ENCODE measurements around the gene APPBP2. TPM values are rescaled to one million over a fixed set of nuclear protein-coding genes. Genes with fewer than 3 reads are reported as not detected.
A peak's percentile ranks its signal among the peaks of the same experiment; 100 is the strongest.
"Not testable (repeated sequence)": the region's sequence is repeated elsewhere in the genome, so short reads cannot be mapped to it uniquely, and the experiment has no call there.

The APPBP2 gene, protein sequence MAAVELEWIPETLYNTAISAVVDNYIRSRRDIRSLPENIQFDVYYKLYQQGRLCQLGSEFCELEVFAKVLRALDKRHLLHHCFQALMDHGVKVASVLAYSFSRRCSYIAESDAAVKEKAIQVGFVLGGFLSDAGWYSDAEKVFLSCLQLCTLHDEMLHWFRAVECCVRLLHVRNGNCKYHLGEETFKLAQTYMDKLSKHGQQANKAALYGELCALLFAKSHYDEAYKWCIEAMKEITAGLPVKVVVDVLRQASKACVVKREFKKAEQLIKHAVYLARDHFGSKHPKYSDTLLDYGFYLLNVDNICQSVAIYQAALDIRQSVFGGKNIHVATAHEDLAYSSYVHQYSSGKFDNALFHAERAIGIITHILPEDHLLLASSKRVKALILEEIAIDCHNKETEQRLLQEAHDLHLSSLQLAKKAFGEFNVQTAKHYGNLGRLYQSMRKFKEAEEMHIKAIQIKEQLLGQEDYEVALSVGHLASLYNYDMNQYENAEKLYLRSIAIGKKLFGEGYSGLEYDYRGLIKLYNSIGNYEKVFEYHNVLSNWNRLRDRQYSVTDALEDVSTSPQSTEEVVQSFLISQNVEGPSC
- polyA plus RNA-seq (ENCODE audit: insufficient read length), result 60.3 TPM
- long read RNA-seq, donor 1, full-length matches to known transcripts, result 9 of 9 reads
- long read RNA-seq, donor 1, partial matches to known transcripts, result 0 of 9 reads
- long read RNA-seq, donor 1, other reads (novel, unspliced or antisense), result 0 of 9 reads
- long read RNA-seq, donor 2, full-length matches to known transcripts, result 9 of 9 reads
- long read RNA-seq, donor 2, partial matches to known transcripts, result 0 of 9 reads
- long read RNA-seq, donor 2, other reads (novel, unspliced or antisense), result 0 of 9 reads
- long read RNA-seq, donor 3, full-length matches to known transcripts, result 6 of 6 reads
- long read RNA-seq, donor 3, partial matches to known transcripts, result 0 of 6 reads
- long read RNA-seq, donor 3, other reads (novel, unspliced or antisense), result 0 of 6 reads
- long read RNA-seq, donor 4, result 0 reads
- long read RNA-seq, donor 5, full-length matches to known transcripts, result 8 of 8 reads
- long read RNA-seq, donor 5, partial matches to known transcripts, result 0 of 8 reads
- long read RNA-seq, donor 5, other reads (novel, unspliced or antisense), result 0 of 8 reads
- long read RNA-seq, donor 6, full-length matches to known transcripts, result 6 of 6 reads
- long read RNA-seq, donor 6, partial matches to known transcripts, result 0 of 6 reads
- long read RNA-seq, donor 6, other reads (novel, unspliced or antisense), result 0 of 6 reads
- long read RNA-seq, donor 7, full-length matches to known transcripts, result 9 of 9 reads
- long read RNA-seq, donor 7, partial matches to known transcripts, result 0 of 9 reads
- long read RNA-seq, donor 7, other reads (novel, unspliced or antisense), result 0 of 9 reads
- long read RNA-seq, donor 8, full-length matches to known transcripts, result 5 of 5 reads
- long read RNA-seq, donor 8, partial matches to known transcripts, result 0 of 5 reads
- long read RNA-seq, donor 8, other reads (novel, unspliced or antisense), result 0 of 5 reads

DNA sequence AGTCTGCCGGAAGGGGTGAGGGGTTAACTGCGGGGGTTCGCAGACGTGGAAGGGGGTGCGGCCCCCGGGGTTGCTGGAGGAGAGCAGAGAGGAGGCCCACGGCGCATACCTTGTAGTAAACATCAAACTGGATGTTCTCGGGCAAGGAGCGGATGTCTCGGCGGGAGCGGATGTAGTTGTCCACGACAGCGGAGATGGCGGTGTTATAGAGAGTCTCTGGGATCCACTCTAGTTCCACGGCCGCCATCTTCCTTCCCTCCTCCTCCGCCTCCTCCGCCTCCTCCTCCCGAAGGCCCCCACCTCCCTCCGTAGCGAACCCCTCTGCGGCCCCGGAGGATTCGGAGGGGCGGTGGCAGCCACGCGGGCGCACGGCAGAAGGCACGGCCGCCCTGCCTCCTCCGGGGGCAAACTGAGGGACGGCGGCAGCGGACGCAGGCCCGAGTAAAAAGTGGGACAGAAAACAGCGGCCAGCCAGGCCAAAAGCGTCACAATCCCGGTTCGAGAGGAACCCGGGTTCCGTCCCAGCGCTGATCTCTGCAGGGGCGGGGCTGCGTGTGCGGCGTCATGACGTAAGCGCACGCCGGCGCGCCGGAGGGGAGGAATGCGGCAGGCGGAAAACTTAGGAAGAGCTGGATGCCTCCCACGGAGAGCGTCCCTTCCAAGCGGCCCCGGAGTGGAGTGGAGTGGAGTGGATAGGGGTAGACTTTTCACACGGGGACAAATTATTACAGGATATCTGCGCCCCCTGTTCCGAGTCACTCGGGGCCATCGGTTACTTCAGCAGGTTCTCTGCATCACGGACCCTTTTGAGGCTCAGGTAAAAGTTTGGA, at the start of gene APPBP2:
APPBP2 (minus strand) TSS at position 558 of the 830 bp plus-strand sequence; CDS start at position 247, 311 bp downstream.
- DNase-seq, result peak; percentile 89

DNA sequence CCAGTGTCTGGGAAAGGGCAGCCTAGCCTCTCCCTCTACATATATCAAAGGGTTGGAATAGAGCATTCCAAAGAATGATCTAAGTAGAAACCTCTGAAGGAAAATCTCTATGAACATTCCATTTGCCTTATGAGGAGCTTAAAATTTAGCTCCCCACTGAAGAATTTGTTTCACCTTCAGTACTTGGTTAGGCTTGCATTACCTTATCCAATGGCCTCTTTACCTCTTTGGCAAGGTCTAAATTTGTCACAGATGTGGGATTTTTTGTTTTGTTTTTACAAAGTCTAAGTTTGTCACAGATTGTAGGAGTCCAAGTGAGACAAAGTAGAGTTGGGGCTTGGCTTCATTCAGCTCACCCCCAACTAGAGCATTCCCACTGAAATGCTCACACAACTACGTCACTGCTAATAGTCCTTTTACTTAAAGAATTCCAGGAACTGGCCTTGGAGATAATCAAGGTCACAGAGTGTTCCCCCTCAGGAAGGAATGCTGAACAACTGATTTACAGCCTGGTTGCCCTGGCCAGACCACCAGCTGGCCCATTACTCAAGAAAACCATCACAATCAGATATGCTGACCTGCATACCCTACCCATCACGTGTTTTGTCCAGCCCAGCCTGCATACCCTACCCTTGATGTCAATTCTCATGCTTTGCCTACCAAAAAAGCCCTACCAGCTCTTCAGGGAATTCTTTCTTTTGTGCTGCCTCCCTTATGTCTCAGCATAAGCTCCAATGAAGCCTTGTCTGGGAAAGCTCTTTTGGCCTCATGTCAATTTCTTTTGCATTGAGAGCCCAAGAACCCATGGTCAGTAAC, 47.4 kb upstream of the APPBP2 start:
- DNase-seq, result no peak

DNA sequence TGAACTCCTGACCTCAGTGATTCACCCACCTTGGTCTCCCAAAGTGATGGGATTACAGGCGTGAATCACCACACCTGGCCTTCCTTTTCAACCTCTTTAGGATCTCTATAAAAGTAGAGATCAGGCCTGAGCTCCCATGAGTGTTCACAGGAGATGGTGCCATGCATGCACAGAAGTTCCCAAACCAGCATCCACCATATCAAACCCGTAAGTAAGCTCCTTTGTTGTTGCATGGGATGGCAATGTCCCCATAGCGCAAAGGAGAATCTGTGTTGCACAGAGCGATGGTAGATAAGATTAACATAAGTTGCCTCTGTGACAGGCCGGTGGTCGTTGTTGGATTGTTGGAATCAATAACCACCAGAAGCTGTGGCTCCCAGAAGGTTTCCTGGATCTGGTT, 39.2 kb upstream of the APPBP2 start:
- no peak for DNase-seq

DNA sequence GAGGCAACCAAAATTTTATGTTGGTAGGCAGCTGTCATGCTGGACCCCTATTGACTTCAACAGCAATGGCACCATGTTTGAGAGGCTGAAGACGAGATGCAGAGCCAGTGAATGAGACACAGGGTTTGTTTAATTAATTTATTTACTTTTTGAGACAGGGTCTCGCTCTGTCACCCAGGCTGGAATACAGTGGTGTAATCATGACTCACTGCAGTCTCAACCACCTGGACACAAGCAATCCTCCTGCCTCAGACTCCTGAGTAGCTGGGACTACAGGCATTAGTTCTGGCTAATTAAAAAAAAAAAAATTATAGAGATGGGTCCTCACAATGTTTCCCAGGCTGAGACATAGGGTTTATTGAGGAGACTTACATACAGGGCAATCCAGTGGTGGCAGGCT, 37.7 kb upstream of the APPBP2 start:
- DNase-seq, result no peak

DNA sequence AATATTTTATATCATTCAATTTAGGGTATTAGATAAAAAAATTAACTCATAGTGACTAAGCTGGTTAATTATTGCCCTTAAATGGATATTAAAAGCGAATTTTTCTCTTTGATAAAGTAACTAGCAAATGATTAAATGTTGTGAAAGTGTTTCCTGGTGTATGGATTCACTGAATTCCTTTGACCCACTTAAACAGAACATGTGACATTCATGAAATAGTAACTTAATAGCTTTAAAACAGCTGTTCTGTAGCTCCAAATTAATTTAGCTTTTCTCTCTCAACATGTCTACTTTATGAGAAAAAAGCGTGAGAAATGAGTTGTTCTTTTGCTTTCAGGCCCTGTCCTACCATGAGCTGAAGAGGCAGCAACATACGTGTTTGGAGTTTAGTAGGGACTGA, 36.4 kb upstream of the APPBP2 start:
- no peak for DNase-seq

DNA sequence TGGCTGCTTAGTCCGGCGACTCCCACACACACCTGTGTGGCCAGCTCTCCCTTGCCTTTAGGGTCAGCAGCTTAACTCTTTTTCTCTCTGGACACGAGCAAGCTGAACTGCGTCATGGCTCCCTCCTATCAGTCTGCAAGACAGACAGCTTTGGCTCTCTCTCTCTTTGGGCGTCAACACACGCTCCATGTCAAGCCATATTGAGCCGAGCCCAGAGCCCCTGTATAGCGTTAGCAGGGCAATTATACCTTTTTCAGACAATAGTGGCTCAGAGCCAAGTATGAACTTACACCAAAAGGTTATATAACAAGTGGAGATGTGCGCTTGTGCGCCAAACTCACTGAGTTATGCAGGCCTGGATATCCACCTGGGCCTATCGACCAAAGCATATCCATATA, 34.8 kb upstream of the APPBP2 start:
- DNase-seq, result no peak

DNA sequence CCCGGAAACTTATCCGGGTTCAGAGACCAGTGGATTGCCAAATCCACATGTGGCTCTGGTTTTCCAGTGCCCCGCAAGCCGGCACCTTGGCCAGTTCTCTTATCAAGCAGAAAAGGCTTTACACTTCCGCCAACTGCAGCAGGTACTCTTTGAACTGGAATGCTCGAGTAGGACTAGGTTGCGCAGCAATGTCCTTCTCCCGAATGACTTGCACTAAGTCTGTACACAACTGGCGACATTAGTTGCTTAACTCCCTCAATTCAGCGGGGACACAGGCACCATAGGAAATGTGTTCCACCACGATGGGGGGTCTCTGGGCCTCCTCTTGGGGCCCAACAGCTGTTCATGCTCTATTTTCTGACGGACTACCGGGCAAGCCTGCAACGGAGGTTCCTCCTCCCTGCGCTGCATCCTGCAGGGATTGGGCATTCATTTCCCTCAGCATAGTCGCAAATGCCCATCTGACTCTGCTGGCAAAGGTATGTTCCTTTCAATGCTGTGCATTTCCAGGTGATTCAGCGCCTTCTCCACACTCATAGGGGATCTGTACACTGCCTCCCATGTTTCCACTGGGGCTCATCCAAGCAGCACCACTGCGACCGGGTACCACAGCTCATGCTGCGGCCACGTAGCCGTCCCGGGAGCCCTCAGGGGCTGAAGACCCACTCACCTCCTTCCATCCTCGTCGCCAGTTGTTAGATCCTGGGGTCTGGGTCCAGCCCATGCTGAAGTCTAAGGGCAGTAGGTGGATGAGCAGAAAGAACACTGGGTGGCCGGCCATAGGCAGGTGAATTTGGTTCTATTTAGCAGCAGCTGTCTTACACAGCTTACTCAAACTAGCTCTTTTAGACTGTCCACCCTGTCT, 34.2 kb upstream of the APPBP2 start:
- no peak for DNase-seq

DNA sequence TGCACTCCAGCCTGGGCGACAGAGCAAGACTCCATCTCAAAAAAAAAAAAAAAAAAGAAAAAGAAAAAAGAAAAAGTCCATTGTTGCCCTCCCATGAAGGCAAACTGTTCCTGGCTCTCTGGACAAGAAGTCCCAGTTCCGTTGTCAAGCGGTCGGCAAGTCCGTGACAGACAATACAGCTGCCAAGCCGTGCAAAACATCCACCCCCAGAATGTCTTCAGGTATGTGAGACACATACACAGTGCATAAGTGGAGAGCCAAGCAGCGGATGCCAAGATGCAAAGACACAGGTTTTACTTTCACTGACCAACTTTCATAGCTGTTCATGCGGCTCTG, 33.6 kb upstream of the APPBP2 start:
- no peak for DNase-seq

DNA sequence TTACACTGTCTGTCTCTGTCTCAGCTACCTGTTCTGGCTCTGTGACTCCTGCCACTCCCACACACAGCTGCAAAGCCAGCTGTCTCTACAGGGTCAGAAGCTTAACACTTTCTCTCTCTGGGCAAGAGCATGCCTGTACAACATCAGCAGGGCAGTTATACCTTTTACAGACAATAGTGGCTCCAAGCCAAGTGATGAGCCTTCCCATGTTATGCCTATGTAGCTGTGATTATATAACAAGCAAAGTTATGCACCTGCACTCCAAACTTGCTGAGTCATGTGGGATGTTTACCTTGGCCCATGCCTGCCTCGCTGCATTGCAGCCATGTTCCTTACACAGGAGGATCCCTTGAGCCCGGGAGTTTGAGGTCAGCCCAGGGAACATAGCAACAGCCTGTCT, 31.8 kb upstream of the APPBP2 start:
- no peak for DNase-seq

DNA sequence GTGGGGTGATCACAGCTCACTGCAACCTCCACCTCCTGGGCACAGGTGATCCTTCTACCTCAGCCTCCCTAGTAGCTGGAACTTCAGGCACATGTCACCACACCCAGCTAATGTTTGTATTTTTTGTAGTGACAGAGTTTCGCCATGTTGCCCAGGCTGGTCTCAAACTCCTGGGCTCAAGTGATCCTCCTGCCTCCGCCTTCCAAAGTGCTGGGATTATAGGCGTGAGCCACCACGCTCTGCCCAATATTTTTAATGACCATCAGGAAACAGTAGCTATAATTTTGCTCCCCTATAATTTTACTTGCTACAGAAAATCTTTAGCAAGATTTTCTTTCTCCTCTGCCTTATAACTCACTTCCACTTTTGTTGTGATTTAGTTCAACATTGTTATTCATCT, 29.7 kb upstream of the APPBP2 start:
- no peak for DNase-seq

DNA sequence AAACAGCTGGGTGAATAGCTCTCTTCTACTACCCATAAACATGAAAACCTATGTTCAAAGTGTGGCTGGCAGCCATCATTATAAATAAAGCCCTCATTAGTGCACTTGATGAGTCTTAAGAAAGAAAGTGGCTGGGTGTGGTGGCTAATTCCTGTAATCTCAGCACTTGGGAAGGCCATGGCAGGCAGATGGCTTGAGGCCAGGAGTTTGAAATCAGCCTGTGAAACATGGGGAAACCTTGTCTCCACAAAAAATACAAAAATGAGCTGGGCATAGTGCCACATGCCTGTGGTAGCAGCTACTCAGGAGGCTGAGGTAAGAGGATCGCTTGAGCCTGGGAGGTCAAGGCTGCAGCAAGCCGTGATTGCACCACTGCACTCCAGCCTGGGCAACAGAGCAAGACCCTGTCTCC, 28.3 kb upstream of the APPBP2 start:
- no peak for DNase-seq

DNA sequence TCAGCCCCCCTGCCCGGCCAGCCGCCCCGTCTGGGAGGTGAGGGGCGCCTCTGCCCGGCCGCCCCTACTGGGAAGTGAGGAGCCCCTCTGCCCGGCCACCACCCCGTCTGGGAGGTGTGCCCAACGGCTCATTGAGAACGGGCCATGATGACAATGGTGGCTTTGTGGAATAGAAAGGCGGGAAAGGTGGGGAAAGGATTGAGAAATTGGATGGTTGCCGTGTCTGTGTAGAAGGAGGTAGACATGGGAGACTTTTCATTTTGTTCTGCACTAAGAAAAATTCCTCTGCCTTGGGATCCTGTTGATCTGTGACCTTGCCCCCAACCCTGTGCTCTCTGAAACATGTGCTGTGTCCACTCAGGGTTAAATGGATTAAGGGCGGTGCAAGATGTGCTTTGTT, 26.2 kb upstream of the APPBP2 start:
- not testable (repeated sequence) for DNase-seq

DNA sequence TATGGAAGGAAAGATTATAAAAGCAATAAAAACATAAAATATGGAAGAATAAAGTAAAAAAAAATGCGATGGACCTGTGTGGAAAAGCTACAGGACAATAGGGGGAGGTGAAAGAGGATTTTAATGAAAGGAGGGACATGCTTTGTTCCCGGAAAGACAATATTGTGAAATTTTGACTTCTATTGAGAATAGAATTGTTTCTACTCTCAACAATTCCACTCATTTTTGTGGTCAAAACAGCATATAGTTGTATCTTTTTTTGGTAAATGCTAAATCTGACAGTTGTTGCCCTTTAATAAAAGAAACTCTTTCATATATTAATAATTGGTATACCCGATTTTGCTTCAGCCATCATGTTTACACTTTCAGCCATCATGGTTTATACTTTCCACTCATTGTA, 22.9 kb upstream of the APPBP2 start:
- DNase-seq, result no peak

DNA sequence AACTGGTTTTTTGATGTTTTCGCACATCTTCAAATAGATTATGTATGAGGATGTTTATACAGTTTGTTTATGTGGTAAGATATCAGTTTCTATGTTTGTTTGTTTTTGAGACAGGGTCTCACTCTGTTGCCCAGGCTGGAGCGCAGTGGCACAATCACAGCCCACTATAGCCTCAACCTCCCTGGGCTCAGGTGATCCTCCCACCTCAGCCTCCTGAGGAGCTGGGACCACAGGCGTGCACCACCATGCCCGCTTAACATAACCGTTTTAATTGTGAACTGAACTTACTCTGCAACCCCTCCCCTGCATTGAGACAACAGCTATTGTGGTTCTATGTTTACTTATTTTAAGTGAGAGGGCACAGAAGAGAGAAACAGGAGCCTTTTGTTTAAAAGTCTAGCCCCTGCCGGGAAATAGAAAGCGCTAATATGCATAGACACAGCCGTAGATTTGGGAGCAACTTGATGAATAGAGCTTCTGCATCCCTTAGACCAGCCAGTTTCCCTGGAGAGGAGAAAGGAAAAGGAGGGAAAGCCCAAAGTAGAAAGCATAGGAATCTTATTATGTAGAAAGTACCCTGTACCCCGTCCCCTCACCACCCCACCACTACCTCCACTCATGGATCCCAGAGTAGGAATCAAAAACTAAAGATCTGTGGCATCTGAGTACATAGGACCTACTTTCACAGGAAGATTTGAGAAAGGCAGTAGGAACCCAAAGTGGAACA, 19.6 kb upstream of the APPBP2 start:
- no peak for DNase-seq

DNA sequence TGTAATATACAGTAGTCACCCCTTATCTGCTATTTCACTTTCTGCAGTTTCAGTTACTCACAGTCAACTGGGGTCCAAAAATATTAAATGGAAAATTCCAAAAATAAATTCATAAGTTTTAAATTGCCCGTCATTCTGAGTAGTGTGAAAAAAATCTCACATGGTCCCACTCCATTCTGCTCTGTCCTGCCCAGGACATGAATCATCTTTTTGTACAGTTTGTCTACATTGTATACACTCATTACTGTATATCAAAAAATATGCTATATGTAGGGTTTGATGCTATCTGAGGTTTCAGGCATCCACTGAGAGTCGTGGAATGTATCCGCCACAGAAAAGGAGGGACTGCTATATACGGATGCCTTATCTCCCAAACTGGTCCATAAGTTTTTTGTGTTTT, 16.0 kb upstream of the APPBP2 start:
- DNase-seq, result no peak

DNA sequence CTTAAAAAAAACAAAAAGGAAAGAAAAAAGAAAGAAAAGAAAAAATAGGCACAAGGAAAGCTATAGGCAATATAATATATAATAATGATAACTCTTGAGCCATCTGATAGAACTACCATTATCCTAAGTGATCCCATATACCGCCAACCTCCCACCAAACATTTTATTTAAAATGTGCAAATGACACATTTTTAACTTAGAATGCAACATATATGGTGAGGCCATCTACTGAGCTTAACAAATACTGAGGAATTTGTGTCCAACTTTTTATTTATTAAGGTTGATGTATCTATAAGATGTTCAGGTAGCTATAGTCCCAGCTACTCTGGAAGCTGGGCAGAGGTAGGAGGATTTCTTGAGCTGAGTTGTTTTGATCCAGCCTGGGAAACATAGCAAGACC, 14.4 kb upstream of the APPBP2 start:
- no peak for DNase-seq

DNA sequence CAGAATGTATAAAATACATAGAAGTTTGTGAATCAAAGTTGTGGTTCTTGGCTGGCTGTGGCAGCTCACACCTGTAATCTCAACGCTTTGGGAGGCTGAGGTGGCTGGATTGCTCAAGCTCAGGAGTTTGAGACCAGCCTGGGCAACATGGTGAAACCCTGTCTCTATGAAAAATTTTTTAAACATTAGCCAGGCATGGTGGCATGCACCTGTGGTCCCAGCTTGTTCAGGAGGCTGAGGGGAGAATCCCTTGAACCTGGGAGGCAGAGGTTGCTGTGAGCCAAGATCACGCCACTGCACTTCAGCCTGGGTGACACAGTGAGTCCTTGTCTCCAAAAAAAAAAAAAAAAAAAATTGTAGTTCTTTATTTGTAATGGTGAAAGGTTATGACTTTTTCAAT, 13.8 kb upstream of the APPBP2 start:
- DNase-seq, result no peak

DNA sequence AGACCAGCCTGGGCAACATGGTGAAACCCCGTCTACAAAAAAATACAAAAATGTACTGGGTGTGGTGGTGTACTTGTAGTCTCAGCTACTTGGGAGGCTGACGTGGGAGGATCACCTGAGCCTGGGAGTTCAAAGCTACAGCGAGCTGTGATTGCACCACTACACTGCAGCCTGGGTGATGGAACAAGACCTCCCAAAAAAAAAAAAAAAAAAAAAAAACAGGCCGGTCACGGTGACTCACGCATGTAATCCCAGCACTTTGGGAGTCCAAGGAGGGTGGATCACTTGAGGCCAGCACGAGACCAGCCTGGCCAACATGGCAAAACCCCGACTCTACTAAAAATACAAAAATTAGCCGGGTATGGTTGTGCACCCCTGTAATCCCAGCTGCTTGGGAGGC, 12.7 kb upstream of the APPBP2 start:
- no peak for DNase-seq

Data from left kidney (tissue), 8 donors.